ENCODE data around the gene ABLIM1. TPM values are rescaled to one million over a fixed set of nuclear protein-coding genes. Genes with fewer than 3 reads are reported as not detected.

The ABLIM1 gene
- total RNA-seq, 1 donor from 2014 or later = 144 TPM

DNA sequence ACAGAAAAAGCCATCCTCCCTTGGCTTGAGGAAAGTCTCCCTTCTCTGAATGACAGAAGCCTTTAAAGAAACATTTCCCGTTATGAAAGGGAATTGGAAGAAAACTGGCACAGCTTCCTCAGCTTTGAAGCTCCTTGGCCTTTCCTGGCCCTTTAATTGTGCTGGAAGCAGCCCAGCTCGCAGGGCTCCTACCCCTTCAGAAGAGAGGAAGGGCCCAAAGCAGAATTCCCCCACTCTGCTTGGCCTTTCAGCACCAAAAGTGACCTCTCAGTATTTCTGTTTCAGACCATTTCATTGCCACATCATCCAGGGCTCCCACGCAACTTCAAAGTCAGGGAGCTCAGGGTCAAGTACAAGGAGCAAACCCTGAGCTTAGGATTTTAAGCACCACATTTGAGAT, 258.0 kb downstream of the ABLIM1 start:
- H3K36me3 ChIP-seq = no peaks in the 10 kb centered on the region
- peaks cover 25% of the 10 kb centered on the region for H3K4me1 ChIP-seq
- no peak overlapping the region for H3K4me3 ChIP-seq
- no peak for DNase-seq
- ATAC-seq = no peak
- peaks cover 14% of the 10 kb centered on the region for H3K27me3 ChIP-seq
- no peak overlapping the region for H3K27ac ChIP-seq
- no peaks in the 10 kb centered on the region for H3K9me3 ChIP-seq
- intact Hi-C loops (cut with DNase I) = no loop called here
- TF ChIP-seq CTCF (IDR thresholded peaks at IDR 0.05) = no peak

- Histone ChIP-seq H3K27me3 (peaks cover 12% of the 10 kb centered on the region), H3K36me3 (no peaks in the 10 kb centered on the region), H3K9me3 (no peaks in the 10 kb centered on the region), H3K4me1 (peaks cover 25% of the 10 kb centered on the region), H3K27ac (peak overlapping the region; percentile 11), H3K4me3 (no peak overlapping the region)
- no peak for DNase-seq
- no peak for TF ChIP-seq CTCF (IDR thresholded peaks at IDR 0.05)
- ATAC-seq = no peak
- intact Hi-C loops (cut with DNase I) = no loop called here
Observed at GRCh38 chr10:114399576-114399975, 258.5 kb downstream of the ABLIM1 start.

DNA sequence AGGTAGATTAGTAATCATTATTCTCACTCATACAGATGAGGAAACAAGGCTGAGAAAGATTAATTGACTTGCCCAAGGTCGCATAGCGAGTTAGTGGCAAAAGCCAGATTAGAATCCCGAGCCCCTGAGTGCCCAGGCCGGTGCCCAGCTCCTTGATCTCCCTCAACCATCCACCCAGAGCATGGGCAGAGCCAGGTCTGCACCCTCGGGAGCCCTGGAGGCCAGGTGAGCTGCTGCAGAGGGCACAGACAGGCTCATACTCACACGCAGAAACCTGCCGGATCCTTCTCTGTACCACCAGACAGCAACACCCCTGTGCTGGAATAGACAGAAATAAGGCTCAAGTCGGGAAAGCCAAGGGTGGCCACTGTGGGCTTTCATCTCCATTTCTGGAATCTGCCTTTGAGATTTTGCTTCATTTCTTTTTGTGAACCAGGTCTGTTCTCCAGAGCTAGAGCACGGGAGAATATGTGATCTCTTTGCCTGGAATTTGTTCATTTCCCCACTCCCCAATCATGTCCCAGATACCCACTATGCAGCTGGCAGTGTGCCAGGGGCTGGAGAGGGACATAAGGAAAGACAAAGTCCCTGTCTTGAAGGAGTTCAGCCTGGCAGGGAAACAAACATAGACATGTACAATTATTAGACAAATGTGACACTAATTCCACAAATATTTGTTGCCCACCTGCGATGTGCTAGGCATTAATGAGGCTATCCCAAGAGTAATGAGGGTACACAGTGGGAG, 259.3 kb downstream of the ABLIM1 start:
- Histone ChIP-seq H3K9me3 (no peaks in the 10 kb centered on the region), H3K27ac (no peak overlapping the region), H3K27me3 (peaks cover 4% of the 10 kb centered on the region), H3K36me3 (no peaks in the 10 kb centered on the region), H3K4me3 (no peak overlapping the region), H3K4me1 (peaks cover 20% of the 10 kb centered on the region)
- ATAC-seq (no peak), DNase-seq (no peak)
- TF ChIP-seq CTCF (IDR thresholded peaks at IDR 0.05) = no peak
- intact Hi-C loops (cut with DNase I) = no loop called here

DNA sequence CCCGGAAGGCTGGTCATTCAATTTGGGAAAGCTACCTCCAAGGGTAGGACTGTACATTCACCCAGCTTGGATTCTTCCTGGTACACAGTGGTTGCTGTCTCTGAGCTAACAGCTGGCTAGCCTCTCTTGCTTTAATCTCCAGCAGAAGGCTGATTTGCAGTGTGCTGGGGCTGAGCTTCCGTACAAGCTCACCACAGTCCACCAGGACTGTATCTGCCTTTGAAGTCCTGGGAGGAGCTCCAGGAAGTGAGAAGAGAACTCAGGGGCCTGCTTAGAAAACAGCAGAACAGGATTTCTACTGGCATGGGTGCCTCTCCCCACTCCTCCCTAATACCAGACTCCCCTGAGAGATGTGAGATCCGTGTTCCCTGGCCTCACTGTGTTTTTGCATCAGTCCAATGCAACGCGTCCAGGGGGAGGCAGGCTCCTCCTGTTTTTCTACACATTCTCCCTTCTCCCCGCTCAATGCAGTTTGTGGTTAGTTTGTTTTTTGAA, 260.4 kb downstream of the ABLIM1 start:
- peak overlapping the region; percentile 7 for H3K4me3 ChIP-seq
- H3K36me3 ChIP-seq = no peaks in the 10 kb centered on the region
- H3K4me1 ChIP-seq = peaks cover 17% of the 10 kb centered on the region
- H3K9me3 ChIP-seq = no peaks in the 10 kb centered on the region
- ATAC-seq = no peak
- TF ChIP-seq CTCF (IDR thresholded peaks at IDR 0.05) = no peak
- no peaks in the 10 kb centered on the region for H3K27me3 ChIP-seq
- no peak for DNase-seq
- intact Hi-C loops (cut with DNase I) = no loop called here
- no peak overlapping the region for H3K27ac ChIP-seq

DNA sequence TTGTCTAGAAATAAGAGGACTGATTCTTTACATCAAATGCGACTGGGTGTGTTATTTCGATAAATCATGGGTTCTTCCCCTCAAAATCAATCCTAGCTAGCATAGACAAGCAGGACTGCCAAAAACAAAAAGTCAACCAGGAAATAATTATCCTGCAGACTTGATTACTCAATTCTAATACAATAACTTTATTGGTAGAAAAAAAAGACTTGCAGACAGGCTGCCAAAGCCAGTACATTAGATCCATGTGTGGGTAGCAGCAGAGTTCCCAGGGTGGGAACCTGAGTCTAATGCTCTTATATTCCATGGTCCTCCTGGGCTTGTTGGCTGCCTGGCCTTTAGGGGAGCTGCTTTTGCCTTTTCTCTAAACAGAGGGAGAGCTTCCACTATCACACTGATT, 261.6 kb downstream of the ABLIM1 start:
- DNase-seq = no peak
- intact Hi-C loops (cut with DNase I) = no loop called here
- ATAC-seq = no peak
- no peaks in the 10 kb centered on the region for H3K27me3 ChIP-seq
- peaks cover 17% of the 10 kb centered on the region for H3K4me1 ChIP-seq
- H3K27ac ChIP-seq = no peak overlapping the region
- H3K36me3 ChIP-seq = no peaks in the 10 kb centered on the region
- H3K4me3 ChIP-seq = no peak overlapping the region
- no peaks in the 10 kb centered on the region for H3K9me3 ChIP-seq
- TF ChIP-seq CTCF (IDR thresholded peaks at IDR 0.05) = no peak
